Retinal pigment epithelial cell (primary cell): Measurements from ENCODE around the gene KIAA1671.

Source experiments
- DNase-seq: peaks from one replicate; pipeline ENCODE4 v3.0.0-alpha.2; 2010; ENCODE audit warnings: low read depth
- H3K4me3 ChIP-seq: 2 replicates; pipeline ENCODE4 v1.5.1; 2011; ENCODE audit warnings: mild to moderate bottlenecking, low read length, control low read depth, moderate library complexity
- CTCF ChIP-seq: conservative IDR thresholded peaks from 2 replicates; pipeline ENCODE4 v1.5.1; 2011; ENCODE audit warnings: low read depth, low read length, control low read depth, inconsistent platforms

The KIAA1671 gene

GRCh38 chr22:25085156-25085555 lies 132.6 kb downstream of the KIAA1671 start:
- no peak for DNase-seq
- no peak overlapping the region for H3K4me3 ChIP-seq
- TF ChIP-seq CTCF, result no peak

GRCh38 chr22:25085930-25086901 lies 133.7 kb downstream of the KIAA1671 start:
- DNase-seq, result no peak
- no peak for TF ChIP-seq CTCF
- no peak overlapping the region for H3K4me3 ChIP-seq

GRCh38 chr22:25086902-25087282 lies 134.4 kb downstream of the KIAA1671 start:
- no peak overlapping the region for H3K4me3 ChIP-seq
- no peak for DNase-seq
- no peak for TF ChIP-seq CTCF

GRCh38 chr22:25090225-25090890 lies 137.8 kb downstream of the KIAA1671 start:
- DNase-seq, result no peak
- H3K4me3 ChIP-seq, result no peak overlapping the region
- no peak for TF ChIP-seq CTCF

GRCh38 chr22:25091458-25091857 lies 138.9 kb downstream of the KIAA1671 start:
- no peak overlapping the region for H3K4me3 ChIP-seq
- no peak for TF ChIP-seq CTCF
- no peak for DNase-seq

GRCh38 chr22:25092119-25092518 lies 139.6 kb downstream of the KIAA1671 start:
- no peak for TF ChIP-seq CTCF
- H3K4me3 ChIP-seq, result no peak overlapping the region
- no peak for DNase-seq

GRCh38 chr22:25094579-25094978 lies 142.1 kb downstream of the KIAA1671 start:
- no peak overlapping the region for H3K4me3 ChIP-seq
- DNase-seq, result no peak
- TF ChIP-seq CTCF, result no peak
